ENCODE data around the gene PRKAG2. TPM values are rescaled to one million over a fixed set of nuclear protein-coding genes. Genes with fewer than 3 reads are reported as not detected.

Gene PRKAG2
- total and polyA plus RNA-seq, 2 of the 8 experiments (the other 6 are each of a cell fraction or from before 2014, with no cell fraction given), result 7.5 to 18.1 TPM

- no peak for TF ChIP-seq SIN3A (conservative IDR thresholded peaks at IDR 0.05 in 1 of 2, IDR thresholded peaks at IDR 0.05 in 1 of 2; ENCODE audit: low read depth in 1 of 2, low read length in 2 of 2)
- TF ChIP-seq SUZ12 (IDR thresholded peaks at IDR 0.05; ENCODE audit: low read length), result no peak
- TF ChIP-seq NANOG (IDR thresholded peaks at IDR 0.05; ENCODE audit: insufficient read depth, low read depth, low read length, poor library complexity, severe bottlenecking), result no peak
Measured at GRCh38 chr7:151509670-151510333, 367.1 kb downstream of the PRKAG2 start (continued).

Data from H1 (cell line).